HepG2 (cell line): ENCODE measurements around the gene MSMP. TPM values are rescaled to one million over a fixed set of nuclear protein-coding genes. Genes with fewer than 3 reads are reported as not detected.

Experiments
- AKNA ChIP-seq: sonication (generic); formaldehyde crosslinking; IDR thresholded peaks from 2 replicates; pipeline ENCODE4 v1.4.0; 2020; ENCODE audit warnings: missing genetic modification reagents, borderline replicate concordance
- ARID2 ChIP-seq: sonication (generic); formaldehyde crosslinking; IDR thresholded peaks from 2 replicates; pipeline ENCODE4 v1.8.1; 2022; ENCODE audit warnings: mild to moderate bottlenecking, missing genetic modification reagents, borderline replicate concordance
- ATF7 ChIP-seq, 2 experiments: fragments of 450-650 bp in 1 of 2; sonication (generic) in 1 of 2; formaldehyde crosslinking in 1 of 2; IDR thresholded peaks; 2 replicates each; pipeline versions ENCODE4 v1.4.0 to v1.6.1; 2016 to 2020; ENCODE audit warnings: antibody characterized with exemption in 1 of 2, mild to moderate bottlenecking in 1 of 2, missing genetic modification reagents in 1 of 2
- ATM ChIP-seq: fragments of 450-650 bp; IDR thresholded peaks from 2 replicates; pipeline ENCODE4 v1.7.1; 2017; ENCODE audit warnings: mild to moderate bottlenecking, borderline replicate concordance
- BORCS8-MEF2B ChIP-seq: sonication (generic); formaldehyde crosslinking; IDR thresholded peaks from 2 replicates; pipeline ENCODE4 v1.8.0; 2022; ENCODE audit warnings: mild to moderate bottlenecking, missing genetic modification reagents
- CEBPG ChIP-seq: IDR thresholded peaks from 2 replicates; pipeline ENCODE4 v1.6.1; 2016
- FOXP1 ChIP-seq, 2 experiments: fragments of 450-650 bp in 1 of 2; IDR thresholded peaks; 2 replicates each; pipeline ENCODE4 v1.6.1; 2017 to 2018; ENCODE audit warnings: antibody characterized with exemption in 1 of 2
- HNRNPLL ChIP-seq: fragments of 200-400 bp; formaldehyde crosslinking; IDR thresholded peaks from 2 replicates; pipeline ENCODE4 v1.6.1; 2017; ENCODE audit warnings: mild to moderate bottlenecking, low read depth, low read length; ENCODE audit not compliant: poor library complexity, severe bottlenecking
- LCORL ChIP-seq, 2 experiments: fragments of 450-650 bp in 1 of 2; sonication (generic) in 1 of 2; formaldehyde crosslinking in 1 of 2; IDR thresholded peaks; 2 replicates each; pipeline versions ENCODE4 v1.5.0 to v1.6.1; 2017 to 2020; ENCODE audit warnings: antibody characterized with exemption in 1 of 2, missing genetic modification reagents in 1 of 2
- MTERF4 ChIP-seq: sonication (generic); formaldehyde crosslinking; IDR thresholded peaks from 2 replicates; pipeline ENCODE4 v1.8.0; 2023; ENCODE audit warnings: mild to moderate bottlenecking, missing genetic modification reagents
- NR2F6 ChIP-seq, 2 experiments: IDR thresholded peaks; 2 replicates each; pipeline ENCODE4 v1.6.1; 2016; ENCODE audit warnings: antibody characterized with exemption in 1 of 2, mild to moderate bottlenecking in 1 of 2
- SALL2 ChIP-seq: sonication (generic); formaldehyde crosslinking; IDR thresholded peaks from 2 replicates; pipeline ENCODE4 v1.8.1; 2023; ENCODE audit warnings: mild to moderate bottlenecking, missing genetic modification reagents, inconsistent platforms
- ZBTB7A ChIP-seq: sonication (generic); formaldehyde crosslinking; IDR thresholded peaks from 2 replicates; pipeline ENCODE4 v1.8.0; 2022; ENCODE audit warnings: mild to moderate bottlenecking, missing genetic modification reagents
- polyA plus RNA-seq, 8 experiments: library from polyadenylated mRNA; depleted of rRNA in 3 of 8; stranded (reverse) in 7 of 8; unstranded in 1 of 8; fragments of >200 nt; fragmentation: Illumina TruSeq in 4 of 8; extraction: Trizol in 4 of 8; gene quantifications; 2 replicates each; pipeline versions ENCODE4 v1.2.1 to v1.2.3, GENCODE V29; 2011 to 2016; ENCODE audit warnings: low read depth in 4 of 8, missing spikeins in 1 of 8, mixed read lengths in 1 of 8; ENCODE audit not compliant: insufficient read depth in 1 of 8
- total RNA-seq, 5 experiments: library from RNA; depleted of rRNA; stranded (reverse); fragments of >200 nt; fragmentation: Illumina TruSeq; extraction: Trizol; gene quantifications; 2 replicates each; pipeline ENCODE4 v1.2.3, GENCODE V29; 2016; ENCODE audit warnings: low read depth in 1 of 5
- TF ChIP-seq, protein P1 (sequence below): sonication (generic); formaldehyde crosslinking; IDR thresholded peaks from 2 replicates; pipeline ENCODE4 v1.4.0; 2020; ENCODE audit warnings: mild to moderate bottlenecking, missing genetic modification reagents
- TF ChIP-seq, protein P2 (sequence below), 2 experiments: sonication (generic) in 1 of 2; formaldehyde crosslinking in 1 of 2; IDR thresholded peaks; 2 replicates each; pipeline versions ENCODE4 v1.4.0 to v1.6.1; 2016 to 2020; ENCODE audit warnings: borderline replicate concordance in 1 of 2, low read depth in 1 of 2, mild to moderate bottlenecking in 1 of 2, missing genetic modification reagents in 1 of 2

MSMP gene
- total and polyA plus RNA-seq, 2 of the 13 experiments (the other 11 are each of a cell fraction or from before 2014, with no cell fraction given), result 0.24 to 0.46 TPM

DNA sequence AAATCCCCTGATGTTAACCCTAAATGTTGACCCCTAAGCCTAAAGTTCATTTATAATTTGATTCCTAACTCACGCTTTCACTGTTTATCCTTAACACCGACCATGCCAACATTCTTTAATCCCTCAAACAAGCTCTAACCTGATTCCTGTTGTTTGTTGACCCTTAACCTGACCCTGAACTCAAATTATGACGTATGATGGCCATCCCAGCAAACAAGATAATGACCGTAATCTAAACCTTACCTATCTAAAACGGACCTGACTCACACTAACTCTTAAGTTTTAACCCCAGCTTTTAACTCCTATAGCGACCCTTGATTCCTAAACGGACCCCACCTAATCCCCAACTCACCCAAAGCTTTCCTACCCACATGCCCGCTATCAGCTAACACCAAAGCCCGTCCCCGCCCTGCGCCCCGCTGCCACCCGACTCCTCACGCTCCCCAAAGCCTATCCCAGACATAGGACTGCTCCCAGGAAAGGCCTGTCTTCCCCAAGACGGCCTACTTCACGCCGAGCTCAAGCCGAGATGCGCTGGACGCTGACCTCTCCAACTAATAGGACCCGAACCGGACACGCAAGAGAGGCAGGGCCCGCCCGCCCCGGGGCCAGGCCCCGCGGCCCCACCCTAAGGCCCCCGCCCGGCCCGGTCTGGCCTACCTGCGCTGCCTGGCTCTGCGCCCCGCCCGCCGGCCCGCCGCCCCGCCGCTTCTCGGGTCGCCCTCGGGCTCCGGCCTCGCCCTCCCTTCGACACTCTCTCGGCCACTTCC is 22.5 kb downstream of the MSMP start (continued):
- no peak for TF ChIP-seq AKNA
- TF ChIP-seq, protein P1, sequence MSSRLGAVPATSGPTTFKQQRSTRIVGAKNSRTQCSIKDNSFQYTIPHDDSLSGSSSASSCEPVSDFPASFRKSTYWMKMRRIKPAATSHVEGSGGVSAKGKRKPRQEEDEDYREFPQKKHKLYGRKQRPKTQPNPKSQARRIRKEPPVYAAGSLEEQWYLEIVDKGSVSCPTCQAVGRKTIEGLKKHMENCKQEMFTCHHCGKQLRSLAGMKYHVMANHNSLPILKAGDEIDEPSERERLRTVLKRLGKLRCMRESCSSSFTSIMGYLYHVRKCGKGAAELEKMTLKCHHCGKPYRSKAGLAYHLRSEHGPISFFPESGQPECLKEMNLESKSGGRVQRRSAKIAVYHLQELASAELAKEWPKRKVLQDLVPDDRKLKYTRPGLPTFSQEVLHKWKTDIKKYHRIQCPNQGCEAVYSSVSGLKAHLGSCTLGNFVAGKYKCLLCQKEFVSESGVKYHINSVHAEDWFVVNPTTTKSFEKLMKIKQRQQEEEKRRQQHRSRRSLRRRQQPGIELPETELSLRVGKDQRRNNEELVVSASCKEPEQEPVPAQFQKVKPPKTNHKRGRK (CRISPR knock-in tag), result no peak
- peak; percentile 86 for TF ChIP-seq NR2F6 (IDR thresholded peaks at IDR 0.05)
- TF ChIP-seq NR2F6 (CRISPR knock-in tag; IDR thresholded peaks at IDR 0.05), result peak; percentile 80
- TF ChIP-seq ZBTB7A, result no peak
- no peak for TF ChIP-seq HNRNPLL
- no peak for TF ChIP-seq ATM
- TF ChIP-seq SALL2 (CRISPR knock-in tag), result no peak
- TF ChIP-seq ARID2 (CRISPR knock-in tag), result no peak
- TF ChIP-seq CEBPG (CRISPR knock-in tag), result no peak
- TF ChIP-seq, protein P2, sequence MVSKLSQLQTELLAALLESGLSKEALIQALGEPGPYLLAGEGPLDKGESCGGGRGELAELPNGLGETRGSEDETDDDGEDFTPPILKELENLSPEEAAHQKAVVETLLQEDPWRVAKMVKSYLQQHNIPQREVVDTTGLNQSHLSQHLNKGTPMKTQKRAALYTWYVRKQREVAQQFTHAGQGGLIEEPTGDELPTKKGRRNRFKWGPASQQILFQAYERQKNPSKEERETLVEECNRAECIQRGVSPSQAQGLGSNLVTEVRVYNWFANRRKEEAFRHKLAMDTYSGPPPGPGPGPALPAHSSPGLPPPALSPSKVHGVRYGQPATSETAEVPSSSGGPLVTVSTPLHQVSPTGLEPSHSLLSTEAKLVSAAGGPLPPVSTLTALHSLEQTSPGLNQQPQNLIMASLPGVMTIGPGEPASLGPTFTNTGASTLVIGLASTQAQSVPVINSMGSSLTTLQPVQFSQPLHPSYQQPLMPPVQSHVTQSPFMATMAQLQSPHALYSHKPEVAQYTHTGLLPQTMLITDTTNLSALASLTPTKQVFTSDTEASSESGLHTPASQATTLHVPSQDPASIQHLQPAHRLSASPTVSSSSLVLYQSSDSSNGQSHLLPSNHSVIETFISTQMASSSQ (IDR thresholded peaks at IDR 0.05; ENCODE audit: low read depth), result no peak
- TF ChIP-seq, protein P2 (CRISPR knock-in tag; IDR thresholded peaks at IDR 0.05; ENCODE audit: borderline replicate concordance), result no peak
- no peak for TF ChIP-seq MTERF4 (CRISPR knock-in tag)
- TF ChIP-seq BORCS8-MEF2B (CRISPR knock-in tag), result 0 out of 2 replicates have a peak, but pooled peaks have one; percentile 11
- TF ChIP-seq FOXP1 (IDR thresholded peaks at IDR 0.05), result no peak
- peak; percentile 31; the same call in 1 of the 2 replicates for TF ChIP-seq FOXP1 (CRISPR knock-in tag; IDR thresholded peaks at IDR 0.05)
- TF ChIP-seq ATF7 (IDR thresholded peaks at IDR 0.05), result peak; percentile 62
- TF ChIP-seq ATF7 (CRISPR knock-in tag; IDR thresholded peaks at IDR 0.05), result no peak
- TF ChIP-seq LCORL (IDR thresholded peaks at IDR 0.05), result 0 out of 2 replicates have a peak, but pooled peaks have one; percentile 4
- TF ChIP-seq LCORL (CRISPR knock-in tag; IDR thresholded peaks at IDR 0.05), result no peak
